Kidney glomerular epithelial cell (primary cell): ENCODE measurements around the gene KIF27.
"Not testable (repeated sequence)": the region's sequence is repeated elsewhere in the genome, so short reads cannot be mapped to it uniquely, and the experiment has no call there.

Source experiments
- DNase-seq: peaks from one replicate; lab custom pipeline; 2025; lab: John Stamatoyannopoulos, UW

The KIF27 gene, protein sequence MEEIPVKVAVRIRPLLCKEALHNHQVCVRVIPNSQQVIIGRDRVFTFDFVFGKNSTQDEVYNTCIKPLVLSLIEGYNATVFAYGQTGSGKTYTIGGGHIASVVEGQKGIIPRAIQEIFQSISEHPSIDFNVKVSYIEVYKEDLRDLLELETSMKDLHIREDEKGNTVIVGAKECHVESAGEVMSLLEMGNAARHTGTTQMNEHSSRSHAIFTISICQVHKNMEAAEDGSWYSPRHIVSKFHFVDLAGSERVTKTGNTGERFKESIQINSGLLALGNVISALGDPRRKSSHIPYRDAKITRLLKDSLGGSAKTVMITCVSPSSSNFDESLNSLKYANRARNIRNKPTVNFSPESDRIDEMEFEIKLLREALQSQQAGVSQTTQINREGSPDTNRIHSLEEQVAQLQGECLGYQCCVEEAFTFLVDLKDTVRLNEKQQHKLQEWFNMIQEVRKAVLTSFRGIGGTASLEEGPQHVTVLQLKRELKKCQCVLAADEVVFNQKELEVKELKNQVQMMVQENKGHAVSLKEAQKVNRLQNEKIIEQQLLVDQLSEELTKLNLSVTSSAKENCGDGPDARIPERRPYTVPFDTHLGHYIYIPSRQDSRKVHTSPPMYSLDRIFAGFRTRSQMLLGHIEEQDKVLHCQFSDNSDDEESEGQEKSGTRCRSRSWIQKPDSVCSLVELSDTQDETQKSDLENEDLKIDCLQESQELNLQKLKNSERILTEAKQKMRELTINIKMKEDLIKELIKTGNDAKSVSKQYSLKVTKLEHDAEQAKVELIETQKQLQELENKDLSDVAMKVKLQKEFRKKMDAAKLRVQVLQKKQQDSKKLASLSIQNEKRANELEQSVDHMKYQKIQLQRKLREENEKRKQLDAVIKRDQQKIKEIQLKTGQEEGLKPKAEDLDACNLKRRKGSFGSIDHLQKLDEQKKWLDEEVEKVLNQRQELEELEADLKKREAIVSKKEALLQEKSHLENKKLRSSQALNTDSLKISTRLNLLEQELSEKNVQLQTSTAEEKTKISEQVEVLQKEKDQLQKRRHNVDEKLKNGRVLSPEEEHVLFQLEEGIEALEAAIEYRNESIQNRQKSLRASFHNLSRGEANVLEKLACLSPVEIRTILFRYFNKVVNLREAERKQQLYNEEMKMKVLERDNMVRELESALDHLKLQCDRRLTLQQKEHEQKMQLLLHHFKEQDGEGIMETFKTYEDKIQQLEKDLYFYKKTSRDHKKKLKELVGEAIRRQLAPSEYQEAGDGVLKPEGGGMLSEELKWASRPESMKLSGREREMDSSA (N-terminal part only)

DNA sequence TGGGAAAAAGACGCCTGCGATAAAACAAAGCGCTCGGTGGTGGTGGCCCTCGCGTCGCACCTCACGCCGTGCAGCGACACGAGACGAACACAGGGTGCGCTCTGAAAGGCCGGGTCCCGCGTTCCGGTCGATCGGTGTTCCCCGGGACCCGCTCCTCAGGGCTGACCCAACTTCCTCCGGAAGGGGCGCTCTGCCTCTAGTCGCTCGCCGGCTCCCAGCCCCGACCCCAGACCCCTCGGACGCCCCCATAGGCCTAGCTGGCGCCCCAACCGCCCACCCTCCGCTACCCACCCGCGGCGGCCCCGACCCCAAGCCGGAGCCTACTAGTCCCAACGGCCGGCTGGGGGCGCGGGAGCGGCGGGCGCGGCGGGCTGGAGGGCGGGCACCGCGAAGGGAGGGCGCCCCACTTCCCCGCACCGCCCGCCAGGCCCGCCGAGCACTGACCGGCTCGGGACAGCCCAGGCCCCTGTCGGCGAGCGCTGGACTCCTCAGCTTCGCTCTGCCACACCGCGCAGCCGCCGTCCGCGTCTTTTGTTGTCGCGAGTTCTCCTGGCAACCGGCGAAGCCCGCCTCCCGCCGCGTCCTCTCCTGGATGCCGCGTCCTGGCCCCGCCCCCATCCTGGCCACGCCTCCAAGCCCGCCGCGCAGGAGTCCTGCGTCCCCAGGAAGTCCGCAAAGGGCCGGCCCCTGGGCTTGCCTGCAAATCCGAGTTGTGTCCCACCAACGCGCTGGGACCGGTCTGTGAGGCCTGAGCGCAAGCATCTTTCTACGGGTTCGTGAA lies at the start of gene KIF27:
KIF27 (minus strand) TSS at position 506 of the 781 bp plus-strand sequence. CDS start 5,841 bp downstream, outside the sequence.
- peak; percentile 94 for DNase-seq

DNA sequence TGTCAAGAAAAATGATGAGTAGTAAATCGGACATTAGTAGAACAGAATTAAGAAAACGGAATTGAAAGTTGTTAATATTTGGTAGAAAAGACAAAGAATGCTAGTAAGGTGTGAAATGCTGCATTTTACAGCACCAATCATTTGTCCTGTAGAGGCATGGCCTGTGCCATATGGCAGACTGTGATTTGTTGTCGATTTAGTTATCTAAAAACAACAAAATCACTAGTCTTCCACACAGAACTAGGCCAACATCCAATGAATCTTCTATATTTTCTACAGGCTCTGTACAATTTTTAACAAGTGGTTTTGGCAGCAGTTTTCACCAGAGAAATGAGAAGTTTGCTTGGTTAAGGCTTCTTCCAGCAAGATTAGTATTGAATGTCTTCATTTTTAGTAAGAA lies 48.4 kb upstream of the KIF27 start:
- no peak for DNase-seq

DNA sequence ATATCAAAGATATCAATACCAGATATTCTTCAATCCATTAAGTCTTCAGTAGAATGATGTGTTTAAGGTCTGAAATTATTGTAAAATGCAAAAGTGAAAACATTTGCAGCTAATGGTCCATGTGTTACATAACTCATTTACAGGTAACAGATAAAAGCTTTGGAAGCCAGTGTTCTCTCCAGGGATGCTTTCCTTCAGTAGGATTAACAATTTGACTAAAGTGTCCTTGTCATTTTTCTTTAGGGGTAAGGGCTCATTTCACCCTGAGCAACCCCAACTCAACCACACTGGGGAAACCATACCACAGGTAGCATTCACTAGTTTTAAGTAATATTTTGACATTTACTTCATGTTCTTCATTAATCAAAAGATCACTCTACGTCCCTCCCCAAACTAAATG lies 45.8 kb upstream of the KIF27 start:
- DNase-seq = no peak

DNA sequence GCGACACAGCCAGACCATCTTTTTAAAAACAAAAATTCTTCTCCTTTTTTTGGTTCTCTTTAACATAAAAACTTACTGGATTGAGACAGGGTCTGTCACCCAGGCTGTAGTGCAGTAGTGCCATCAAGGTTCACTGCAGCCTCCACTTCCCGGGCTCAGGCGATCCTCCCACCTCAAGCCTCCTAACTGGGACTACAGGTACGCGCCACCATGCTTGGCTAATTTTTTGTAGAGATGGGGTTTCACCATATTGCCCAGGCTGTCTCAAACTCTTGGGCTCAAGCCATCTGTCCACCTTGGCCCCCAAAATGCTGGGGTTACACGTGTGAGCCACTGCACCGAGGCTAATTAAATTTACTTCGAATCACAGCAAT lies 45.0 kb upstream of the KIF27 start:
- no peak for DNase-seq

DNA sequence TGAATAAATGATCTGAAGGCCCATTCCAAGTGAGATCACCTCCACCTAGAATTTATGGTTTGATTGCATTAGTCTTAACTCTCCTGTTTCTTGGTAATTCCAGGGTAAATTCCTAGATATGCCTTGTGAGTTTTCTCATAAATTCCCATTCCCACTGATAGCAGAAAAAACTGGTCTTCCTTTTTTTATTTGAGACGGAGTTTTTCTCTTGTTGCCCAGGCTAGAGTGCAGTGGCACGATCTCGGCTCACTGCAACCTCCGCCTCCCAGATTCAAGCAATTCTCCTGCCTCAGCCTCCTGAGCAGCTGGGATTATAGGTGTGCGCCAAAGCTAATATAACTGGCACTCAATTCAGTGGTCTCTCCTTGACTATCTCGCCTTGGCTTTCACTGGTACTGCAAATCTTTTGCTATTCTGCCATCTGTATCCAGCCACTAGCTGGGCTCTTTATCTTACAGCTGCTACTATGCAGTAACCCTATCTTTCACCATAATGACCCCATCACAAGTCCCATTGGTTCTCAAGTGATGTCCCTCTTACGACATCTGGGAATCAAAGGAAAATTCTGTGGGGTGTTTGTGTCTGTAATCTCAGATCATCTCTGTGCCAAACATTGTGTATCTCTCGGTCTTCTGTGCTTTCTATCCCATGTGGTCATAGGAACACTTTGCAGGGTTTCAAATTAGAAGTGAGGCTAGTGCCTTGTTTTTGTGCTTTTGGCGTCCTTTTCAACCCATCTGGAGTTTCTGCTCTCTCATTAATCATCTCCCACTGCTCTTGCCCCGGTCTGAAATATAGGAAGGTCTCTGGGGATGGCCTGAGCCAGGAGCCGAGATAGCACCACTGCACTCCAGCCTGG lies 44.3 kb upstream of the KIF27 start:
- DNase-seq = no peak

DNA sequence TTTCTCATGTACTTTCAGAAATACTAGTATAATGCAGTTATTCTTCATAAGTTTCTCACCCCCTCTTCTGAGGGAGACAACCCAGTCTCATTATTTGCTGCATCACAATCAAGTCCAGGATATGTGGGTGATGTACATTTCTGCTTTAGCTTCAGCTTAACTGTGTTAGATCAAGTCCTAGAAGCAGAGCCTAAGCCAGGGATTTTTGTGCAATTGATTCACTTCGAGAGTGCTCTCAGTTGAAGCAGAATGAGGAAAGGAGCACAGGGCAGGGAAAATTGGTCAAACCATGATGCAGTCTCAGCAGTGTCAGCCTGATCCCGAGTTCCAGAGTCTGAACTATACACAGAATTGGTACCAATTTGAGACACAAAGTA lies 43.7 kb upstream of the KIF27 start:
- DNase-seq = no peak

DNA sequence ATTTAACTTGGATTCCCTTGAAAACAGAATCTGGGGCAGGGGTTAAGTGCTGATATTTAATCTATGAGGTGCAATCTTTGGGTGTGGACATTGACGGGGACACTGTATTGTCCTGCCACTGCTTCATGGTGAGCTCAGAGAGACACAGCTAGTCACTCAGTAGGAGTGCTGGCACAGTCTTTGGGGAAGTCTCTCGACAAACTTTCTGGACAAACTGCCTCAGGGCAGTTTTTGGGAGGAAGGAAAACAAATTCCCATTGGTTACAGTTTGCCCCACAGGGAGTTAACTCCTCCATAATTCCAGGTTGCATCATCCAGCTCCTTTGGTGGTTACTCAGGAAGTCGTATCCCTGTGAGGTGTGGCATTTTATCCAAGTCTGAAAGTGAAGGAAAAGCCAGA lies 40.9 kb upstream of the KIF27 start:
- DNase-seq = peak; percentile 24

DNA sequence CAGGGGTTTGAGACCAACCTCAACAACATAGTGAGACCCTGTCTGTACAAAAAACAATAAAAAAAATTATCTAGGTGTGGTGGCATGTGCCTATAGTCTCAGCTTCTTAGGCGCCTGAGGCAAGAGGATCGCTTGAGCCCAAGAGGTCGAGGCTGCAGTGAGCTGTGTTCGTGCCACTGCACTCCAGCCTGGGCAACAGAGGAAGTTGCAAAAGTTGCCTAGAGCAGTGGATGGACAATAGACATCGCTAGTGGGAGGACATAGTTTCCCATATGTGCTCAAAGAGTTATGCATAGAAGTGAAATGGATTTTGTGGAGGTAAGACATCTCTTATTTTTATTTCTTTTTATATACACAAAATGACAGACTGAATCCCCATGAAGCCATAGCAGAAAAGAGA lies 39.8 kb upstream of the KIF27 start:
- DNase-seq = no peak

DNA sequence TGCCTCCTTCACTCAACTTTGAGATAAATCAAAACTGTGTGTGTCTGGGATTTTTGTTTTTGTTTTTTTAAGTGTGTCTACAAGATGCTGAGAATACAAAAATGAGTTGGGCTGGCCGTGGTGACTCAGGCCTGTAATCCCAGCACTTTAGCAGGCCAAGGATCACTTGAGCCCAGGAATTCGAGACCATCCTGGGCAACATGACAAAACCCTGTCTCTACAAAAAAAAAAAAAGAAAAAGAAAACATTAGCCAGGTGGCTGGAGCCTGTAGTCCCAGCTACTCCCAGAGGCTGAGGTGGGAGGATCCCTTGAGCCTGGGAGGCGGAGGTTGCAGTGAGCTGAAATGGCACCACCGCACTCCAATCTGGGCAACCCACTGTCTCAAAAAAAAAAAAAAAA lies 37.8 kb upstream of the KIF27 start:
- DNase-seq = peak; percentile 95

DNA sequence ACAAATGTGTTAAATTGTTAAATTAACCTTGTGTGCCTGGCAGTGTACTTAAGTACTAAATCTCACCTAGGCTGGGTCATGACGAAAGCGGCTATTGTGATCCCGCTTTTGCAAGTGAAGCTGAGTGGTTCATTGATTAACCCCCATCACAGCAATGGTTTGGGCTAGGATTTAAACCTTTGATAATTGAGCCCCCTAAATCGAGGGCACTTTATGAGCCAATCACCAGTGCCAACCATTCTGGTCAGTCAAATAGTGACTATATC lies 35.9 kb upstream of the KIF27 start:
- no peak for DNase-seq

DNA sequence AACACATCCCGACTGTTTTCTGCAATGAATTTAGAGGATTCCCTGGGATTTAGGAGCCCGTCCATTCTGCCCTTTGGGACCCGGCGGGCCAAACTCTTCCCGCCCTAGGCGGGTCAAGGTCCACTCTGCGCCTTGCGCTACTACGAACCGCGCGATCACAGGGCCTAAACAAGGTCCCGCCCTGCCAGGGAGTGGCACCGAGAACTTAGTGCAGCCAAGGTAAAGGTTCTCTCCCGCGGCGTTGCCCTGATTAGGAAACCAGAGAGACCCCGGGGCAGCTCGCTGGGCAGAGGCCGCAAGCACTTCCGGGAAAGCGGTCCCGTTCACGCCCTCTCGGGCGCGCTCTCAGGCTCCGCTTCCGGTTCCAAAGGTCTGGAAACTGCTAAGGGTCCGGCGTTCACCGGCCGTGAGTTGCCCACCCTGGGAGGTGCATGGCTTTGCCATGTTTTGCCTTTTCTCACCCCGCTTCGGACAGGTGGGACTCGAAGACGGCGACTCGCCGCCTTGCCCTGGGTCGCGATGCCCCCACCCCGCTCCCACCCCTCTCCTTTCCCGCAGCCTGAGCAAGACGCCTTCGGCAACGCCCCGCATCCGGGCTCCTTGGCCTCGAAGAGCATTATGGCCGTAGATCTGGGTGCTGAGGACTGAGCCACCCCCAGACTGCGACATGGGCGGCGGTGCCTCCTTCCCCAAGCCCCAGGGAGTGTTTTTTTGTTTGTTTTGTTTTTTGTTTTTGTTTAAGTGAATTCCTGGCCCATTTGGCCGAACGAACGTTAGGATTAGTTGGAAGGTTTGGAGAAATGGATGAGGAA lies 35.4 kb upstream of the KIF27 start:
- DNase-seq = peak; percentile 20

DNA sequence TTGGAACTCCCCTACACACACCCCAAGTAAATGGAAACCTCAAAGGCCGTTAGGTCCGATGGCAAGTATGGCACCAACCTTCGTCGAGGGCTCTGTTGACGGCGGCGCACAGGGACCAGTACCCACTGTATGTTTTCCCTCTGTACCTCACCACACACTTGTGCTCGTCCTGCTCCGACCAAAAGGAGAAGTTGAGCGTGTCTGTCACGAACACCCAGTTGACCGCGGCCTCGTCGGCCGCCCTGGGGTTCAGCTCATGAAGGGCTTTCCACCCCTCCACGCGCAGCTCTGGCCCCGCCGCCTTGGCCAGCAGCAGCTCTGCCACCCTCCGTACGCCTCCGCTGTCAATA lies 34.8 kb upstream of the KIF27 start:
- no peak for DNase-seq

DNA sequence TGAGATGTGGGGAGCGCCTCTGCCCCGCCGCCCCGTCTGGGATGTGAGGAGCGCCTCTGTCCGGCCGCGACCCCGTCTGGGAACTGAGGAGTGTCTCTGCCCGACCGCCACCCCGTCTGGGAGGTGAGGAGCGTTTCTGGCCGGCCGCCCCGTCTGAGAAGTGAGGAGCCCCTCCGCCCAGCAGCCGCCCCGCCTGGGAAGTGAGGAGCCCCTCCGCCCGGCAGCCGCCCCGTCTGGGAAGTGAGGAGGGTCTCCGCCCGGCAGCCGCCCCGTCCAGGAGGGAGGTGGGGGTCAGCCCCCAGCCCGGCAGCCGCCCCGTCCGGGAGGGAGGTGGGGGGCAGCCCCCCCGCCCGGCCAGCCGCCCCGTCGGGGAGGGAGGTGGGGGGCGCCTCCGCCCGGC lies 26.9 kb upstream of the KIF27 start:
- DNase-seq = not testable (repeated sequence)

DNA sequence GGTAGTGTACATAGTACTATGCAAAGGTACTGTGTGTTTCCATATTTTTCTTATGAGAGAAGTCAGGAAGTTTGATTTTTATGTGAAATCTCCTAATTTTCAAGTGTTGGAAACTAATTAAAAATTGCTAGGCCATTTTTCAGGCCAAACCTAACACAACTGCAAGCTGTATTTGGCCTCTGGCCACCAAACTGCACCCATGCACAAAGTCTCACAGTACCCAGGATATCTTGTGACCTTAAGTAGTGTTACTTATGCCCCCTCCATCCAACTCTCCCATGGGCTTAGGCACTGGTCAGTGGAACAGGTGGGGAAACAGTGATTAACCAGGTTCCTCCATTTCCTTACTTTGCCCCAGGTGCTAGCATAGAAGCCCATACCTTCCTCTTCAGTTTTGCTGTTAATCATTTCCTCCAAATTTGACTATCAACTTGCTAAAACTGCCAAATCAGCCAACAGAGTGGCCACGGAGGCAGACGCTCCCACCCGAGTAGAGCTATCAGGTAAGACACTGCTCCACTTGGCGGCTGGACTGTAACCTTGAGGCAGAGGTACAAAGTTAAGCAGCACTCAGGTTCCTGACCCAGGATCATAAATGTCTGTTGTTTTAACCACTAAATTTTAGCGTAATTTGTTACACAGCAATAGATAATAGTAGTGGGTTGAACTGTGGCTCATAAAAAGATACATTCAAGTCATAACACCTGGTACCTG lies 19.5 kb upstream of the KIF27 start:
- no peak for DNase-seq

DNA sequence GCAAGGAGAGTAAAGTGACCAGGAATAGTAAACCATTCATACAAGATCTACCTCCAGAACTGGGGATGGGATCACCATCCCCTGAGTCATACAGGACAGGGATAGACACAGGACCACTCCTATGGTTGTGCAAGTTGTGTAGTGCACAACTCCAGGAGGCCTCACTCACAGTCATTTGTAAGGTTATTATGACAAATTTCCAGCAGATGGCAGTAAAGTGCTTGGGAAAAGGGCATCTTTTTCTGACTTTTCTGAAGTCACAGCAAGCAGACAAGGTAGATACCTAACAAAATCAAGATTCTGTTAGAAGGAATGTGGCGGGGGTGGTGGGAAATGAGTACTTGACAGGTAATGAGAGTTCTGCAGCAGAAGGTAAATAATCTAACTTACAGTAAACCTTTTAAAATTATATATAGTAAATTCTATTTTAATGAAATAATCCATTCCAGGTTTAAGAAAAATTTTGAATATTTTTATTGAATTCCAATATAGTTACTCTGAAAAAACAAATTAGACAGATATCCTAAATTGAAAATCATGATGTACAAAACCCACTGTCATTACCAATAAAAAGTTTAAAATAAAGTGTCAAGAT lies 16.7 kb upstream of the KIF27 start:
- peak; percentile 82 for DNase-seq

DNA sequence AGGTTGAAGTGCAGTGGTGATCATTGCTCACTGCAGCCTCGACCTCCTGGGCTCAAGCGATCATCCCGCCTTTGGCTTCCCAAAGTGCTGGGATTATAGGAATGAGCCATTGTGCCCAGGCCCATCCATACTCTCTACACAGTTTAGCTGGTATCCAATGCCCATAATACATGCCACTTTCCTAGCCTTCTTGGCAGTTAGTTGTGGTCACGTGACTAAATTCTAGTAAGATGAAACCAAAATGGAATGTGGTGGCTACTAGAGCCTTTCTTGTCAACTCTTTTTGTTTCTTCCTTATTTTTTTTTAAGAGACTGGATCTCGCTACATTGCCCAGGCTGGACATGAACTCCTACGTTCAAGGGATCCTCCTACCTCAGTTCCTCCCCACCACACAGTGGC lies 15.3 kb upstream of the KIF27 start:
- DNase-seq = no peak

DNA sequence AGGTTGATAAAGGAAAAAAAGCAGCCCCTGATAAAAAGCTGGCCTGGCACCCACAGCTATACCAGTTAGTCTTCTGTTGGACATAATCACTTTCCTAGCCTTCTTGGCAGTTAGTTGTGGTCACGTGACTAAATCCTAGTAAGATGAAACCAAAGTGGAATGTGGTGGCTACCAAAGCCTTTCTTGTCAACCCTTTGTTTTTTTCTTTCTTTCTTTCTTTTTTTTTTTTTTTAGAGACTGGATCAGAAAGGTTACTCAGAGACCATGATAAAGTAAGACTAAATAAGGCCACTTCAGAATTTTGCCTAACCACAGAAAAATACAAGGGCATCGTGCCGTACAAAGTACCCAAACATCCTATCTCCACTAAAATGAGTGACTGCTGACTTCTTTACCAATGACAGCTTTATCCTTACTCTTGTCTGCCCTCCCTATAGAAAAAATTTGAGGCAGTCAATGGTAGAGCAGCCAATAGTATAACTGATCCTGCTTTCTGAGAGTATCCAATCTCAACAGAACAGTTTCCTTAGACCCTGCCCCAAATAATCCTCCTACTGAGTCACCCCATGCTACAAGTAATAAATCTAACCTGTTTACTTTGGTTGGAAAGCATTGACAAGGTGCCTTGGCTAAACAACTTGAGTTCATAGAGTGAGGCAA lies 14.2 kb upstream of the KIF27 start:
- no peak for DNase-seq

DNA sequence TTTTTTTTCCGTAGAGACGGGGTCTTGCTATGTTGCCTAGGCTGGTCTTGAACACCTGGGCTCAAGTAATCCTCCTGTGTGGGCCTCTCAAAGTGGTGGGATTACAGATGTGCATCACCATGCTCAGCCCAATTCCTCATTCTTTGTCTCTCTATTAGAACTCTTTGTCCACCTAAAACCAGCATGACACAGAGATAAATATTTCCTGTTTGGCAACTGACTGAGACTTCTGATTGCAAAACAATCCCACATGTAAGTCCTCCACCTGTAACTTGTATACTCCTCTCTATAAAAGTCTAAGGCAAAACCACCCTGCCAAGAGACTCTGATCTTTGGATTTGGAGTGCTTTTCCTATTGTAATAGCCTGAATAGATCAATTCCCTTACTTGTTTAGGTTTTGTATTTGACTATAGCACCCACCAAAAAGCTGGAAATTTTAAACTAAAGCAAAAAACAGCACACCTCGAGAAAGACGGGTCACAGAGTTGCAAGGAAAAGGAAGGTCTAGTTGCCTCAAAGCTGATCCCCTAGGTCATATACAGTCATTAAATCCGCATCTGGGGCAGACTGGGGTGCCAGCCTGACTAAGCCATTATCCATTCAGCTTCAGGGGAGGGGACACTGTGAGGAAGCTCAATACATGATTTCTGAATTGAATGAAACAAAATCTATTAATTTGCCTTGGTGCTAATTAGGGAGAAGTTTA lies 13.5 kb upstream of the KIF27 start:
- DNase-seq = no peak
